HG03097 (cell line): ENCODE results near the gene HOXA9.

Source experiments
- ATAC-seq: cut with Tn5 transposase; IDR thresholded peaks from one replicate; pipeline ENCODE4 v1.9.1; 2021; ENCODE audit not compliant: unreplicated experiment, low FRiP score

The HOXA9 gene

DNA sequence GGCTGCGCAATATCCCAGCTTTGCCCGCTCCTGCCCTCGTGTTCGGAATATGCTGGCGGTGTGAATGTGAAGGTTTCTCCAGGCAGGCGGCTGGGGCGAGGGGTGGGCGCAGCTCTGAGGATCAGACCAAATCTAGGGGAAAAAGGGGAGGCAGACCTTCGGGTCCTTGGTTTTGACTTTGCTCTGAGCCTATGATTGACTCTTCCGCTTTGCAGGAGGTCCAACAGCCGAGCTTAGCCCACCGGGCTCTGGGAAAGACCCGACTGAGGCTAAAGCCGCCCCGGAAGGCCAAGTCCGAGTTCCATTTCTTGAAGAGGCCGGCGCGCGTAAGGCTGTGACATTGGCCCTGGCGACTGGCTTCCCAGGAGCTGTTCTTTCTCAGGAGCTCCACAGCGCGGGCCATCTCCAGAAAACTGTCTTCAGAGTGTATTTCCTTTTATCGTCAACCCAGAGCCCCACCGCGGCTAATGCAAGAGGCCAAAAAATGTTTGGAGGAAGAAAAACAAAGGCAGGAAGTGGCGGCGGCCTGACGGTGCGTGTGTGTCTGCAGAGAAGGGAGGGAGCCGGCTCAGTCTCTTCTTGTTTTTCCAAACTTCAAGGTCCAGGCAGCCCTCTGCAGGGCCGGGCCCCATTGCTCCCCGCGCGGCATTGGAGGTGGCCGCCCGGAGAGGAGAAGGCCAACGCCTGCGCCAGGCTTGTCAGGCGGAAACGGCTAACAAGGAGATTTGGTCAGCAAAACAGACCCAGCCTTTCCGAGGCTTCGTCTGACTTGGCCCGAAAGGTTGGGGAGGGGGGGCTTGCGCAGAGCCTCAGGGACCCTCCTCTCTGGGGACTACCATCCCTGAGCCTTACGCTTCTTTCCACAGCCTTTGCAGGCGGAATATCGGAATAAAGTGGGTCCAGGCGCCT lies 23.3 kb upstream of the HOXA9 start:
- no peak for ATAC-seq

DNA sequence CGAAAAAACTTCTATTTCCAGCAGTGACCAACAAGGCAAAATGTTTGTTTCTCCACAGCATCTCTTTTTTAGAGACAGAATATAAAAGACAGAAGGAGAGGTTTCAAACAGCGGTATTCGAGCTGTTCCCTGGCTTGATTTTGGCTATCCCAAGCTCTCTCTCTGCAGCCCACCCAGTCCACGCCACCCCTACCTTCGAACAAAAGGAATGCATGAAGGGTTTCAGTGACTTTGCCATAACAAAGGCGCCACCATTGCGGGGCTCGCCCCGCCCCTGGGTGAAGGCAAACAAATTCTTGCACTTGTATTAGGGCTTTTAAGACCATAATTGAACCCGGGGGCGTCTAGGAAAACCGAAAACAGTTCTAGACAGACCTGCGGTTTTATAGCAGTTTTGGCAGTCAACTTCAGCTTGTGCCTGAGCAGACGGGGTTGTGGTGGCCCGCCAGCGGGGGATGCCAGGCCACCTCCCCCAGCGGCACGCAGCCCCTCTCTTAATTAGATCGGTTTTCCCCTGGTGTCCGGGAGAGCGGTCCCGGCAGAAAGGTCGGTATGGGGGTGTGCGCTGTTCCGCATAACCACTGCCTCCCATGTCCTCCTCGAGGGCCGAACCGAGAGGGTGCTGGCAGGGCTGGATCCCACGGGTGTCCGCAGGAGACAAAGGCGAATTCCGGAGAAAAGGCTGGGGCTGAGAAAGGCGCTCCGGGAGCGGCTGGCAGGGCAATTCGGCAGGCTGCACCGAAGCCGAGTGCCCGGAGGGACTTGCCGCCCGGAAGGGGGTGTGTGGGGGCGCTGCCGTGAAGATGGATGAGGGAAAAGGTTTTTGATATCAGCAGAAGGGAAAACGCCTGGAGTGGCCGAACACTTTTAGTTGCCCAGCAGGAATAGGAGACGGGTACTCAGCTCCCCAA lies 22.4 kb upstream of the HOXA9 start:
- ATAC-seq: no peak

DNA sequence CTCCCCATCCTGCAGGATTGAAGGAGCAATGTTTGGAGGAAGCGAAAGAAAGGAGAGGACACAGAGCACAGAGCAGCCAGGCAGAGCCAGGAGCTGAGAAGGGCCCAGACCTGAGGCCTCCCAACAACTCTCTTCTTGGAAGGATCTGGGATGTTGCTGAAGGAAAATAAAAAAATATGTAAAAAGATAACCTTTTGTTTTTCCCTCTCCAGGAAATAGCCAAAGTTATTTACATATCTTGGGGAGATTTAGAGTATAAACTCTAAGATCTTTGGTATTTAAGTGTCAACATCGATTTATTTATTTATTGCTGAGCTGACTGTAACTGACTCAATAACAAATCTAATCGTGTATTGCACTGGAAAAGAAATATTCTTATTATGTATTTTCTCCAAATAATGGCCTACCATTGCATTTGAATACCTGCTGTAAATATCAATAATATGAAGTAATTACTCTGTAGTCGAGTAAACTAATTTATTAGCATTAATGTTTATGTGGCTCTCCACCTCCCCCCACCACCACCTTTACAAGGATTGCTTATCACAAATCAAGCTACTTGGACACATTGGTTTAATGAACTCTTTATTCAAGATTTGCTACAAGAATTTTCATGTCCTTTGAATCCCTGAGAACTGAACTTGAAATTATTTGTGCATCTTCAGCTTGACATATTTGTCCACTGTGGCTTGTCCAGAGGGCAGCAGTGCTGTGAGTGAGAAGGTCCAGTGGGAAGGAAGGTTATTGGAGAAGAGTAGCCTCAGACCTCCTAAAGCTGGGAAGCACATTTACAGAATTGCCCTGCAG lies 21.5 kb upstream of the HOXA9 start:
- no peak for ATAC-seq

DNA sequence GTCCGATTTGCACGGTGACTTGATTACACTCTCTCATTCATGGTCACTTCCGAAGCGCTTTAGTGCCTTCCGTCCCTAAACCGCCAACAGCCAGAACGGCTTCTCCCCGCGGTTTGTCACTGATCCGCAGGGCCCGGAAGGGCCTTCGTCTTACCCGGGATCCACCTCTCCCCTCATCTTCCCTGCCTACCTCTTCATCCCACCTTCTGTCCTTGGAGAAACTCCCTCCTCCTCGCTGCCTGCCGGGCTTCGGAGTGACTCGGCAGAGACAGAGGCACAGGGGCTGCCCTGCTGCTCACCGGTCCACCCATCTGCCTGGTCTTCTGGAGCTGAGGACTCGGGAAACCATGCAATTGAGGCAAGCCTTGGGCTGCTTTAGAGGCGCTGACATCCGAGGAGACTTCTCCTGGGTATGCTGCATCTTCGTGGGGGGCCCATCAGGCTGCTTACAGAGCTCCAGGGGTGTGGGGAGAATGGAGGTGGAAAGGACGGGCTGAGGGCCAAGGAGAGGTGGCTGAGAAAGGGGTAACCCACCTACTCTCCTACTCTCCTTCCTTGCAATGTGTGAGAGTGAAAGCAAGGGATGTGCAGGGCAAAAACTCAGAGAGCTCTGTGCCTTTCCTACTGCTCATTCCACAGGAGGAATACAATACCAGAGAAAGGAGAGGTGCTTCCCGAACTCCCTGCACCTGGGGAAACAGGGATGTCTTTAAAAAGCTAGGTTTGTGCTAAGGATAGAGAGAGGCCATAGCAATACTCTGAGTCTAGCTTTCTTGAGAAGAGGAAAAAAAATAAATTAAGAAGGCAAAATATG lies 20.7 kb upstream of the HOXA9 start:
- no peak for ATAC-seq

DNA sequence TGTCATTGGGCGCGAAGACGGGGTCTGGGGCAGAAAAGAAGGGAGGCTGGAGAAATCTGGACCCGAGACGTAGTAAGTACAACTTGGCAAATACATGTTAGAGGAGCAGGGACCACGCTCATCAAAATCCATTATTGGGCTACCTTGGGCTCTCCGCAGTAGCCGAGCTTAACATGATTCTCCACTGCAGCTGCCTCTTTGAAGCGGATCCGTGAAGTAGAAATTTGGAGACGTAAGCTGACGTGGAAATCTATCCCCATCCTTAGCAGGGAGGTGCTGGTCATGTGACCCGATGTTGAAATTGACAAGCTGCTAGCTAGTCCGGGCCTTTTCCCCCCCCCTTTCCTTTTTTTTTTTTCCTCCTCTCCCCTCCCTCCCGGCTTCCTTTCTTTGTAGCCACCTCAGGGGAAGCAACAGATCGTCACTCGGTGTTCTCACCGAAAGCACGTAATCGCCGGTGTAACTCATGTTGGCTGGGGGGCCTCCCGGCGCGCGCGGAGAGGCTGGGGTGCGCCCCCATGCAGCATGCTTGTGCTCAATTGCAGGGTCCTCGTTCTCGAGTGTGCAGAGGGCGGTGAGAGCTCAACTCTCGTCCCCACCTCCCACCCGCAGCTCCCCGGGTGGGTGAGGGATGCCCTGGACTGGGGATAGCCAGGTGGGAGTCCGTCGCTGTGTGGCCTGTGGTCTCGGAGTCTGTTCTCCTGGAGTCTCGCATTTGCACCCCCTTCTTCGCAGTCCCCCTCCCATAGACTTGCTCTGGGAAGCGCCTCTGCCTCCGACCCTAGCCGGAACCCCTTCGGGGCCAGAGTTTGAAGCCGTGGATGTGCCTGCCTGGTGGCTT lies 19.9 kb upstream of the HOXA9 start, which contains the start of gene HOXA11:
HOXA11 (minus strand) TSS at position 220 of the 841 bp plus-strand sequence; CDS start at position 132, 88 bp downstream.
- no peak for ATAC-seq

DNA sequence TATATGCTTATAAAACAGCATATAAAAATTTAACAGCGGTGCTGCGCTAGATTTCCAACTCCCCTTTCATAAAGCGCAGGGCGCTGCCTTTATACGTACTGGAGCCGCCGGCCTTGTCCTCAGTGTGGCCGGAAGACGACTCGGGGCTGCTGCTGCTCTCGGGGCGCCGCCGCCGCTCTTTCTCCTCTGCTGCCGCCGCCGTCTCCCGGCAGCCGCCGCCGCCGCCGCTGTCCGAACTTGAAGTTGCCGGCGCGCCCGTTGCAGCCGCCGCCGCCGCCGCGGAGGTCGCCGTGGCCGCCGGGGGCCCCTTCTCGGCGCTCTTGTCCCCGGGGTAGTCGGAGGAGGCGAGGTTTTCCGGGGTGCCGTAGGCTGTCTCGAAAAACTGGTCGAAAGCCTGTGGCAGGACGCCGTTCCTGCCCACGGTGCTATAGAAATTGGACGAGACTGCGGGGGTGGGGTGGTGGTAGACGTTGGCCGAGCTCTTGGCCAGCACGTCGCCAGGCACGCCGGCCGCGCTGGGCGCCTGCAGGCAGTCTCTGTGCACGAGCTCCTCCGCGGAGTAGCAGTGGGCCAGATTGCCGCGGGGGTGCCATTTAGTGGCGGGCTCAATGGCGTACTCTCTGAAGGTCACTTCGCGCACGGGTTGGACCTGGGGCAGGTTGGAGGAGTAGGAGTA lies 19.1 kb upstream of the HOXA9 start:
- ATAC-seq: no peak

DNA sequence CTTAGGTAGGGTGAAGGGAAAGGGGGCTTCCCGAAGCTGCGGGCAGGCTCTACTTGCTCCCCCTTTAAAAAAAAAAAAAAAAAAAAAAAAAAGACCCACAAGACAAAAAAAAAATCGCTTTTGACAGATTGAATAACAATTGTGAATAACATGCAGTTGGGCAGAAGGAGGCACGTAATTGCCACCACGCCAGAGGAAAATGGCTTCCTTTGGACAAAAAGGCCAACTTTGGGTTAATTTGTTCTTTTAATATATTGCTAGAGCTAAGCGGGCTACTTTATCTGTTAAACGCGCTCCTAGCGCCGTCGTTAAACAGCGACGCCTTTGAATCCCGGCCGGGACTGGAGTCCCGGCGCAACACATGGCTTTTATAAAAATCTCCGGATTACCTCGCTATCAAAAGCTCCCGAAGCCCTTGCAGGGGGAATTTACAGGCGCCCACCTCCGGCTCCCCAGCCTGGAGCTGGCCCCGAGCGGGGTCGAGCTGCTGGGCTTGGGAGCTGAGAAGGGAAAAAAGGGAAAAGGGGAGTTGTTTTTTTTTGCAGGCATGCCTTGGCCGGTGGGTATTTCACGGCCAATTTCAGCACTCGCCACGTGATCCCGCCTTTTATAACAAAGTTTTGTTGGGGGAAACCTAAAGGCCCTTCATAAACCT lies 18.5 kb upstream of the HOXA9 start:
- ATAC-seq: no peak

DNA sequence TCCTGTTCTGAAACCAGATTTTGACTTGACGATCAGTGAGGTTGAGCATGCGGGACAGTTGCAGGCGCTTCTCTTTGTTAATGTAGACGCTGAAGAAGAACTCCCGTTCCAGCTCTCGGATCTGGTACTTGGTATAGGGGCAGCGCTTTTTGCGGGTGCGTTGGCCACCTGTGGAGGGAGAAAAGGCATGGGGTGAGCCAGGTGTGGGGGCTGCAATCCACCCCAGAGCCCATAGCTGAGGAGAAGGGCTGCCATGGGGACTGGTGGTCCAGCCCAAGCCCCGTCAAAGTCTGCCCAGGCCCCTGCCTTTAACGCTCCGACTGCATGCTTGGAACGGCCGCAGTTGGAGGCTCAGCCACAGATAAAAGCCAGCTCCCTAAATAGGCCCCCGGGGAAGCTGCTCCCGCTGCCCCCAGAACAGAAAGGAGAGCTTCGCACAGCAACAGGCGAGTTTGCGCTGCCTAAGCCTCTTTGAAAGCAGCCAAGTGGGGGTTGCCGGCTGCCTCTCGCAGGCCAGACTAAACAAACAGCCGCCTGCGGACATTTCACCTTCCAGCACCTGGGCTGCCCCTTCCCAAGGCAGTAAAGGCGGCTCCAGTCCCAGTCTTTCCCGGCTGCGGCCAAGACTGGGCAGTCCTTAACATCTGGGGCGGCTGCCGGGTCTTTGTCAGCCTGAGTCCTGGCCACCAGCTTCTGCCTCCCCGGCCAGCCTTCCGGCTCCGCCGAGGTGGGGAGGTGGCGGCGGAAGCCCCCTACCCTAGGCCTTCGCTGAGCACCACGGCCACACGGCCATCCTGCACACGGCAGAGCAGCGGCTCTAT lies 17.7 kb upstream of the HOXA9 start:
- ATAC-seq: no peak

DNA sequence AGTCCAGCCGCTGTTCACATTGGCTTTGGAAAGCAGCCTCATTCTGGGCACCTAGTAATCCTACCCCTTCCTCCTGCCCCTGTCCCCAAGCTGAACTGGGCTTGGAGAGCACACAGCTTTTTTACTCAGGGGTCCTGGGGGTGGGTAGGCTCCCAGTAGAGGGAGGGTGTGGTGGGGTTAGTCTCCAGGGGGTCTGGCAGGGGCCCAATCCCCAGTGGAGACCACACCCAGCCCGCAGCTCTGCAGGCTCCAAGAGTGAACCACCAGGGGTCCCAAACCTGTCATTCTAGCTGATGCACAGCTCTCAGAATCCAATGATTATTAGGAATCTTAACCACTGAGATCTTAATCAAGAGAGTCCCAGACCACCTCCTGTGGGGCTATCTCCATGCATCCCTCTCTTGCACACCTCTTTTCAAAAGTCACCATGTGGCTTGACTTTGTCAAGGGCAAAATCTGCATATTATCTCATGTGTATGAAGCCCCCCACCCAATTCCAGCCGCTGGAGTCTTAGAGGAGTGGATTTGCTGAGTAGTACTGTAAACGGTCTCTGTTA lies 17.0 kb upstream of the HOXA9 start:
- ATAC-seq: no peak

DNA sequence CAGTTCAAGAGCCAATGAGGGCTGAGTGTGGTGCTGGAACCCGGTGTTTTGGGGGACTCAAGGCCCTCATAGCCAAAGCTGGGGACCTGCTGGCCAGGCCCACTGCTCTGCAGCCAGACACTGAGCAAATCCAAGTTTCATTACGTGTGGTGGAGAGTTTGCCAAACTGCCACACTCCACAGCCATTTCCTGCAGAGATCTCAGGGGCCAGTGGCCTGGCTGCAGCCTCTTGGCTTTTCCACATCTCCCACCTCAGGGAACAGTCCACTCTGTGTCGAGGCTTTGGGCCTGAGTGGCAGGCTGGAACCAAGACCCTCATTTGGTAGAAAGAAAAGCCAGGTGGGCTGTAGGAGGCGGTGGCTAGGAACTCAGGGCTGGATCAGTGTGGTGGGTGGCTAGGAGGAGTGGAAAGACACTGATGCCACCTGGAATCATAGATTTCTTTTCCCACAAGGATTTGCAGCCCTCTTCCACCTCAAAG lies 16.5 kb upstream of the HOXA9 start:
- no peak for ATAC-seq

DNA sequence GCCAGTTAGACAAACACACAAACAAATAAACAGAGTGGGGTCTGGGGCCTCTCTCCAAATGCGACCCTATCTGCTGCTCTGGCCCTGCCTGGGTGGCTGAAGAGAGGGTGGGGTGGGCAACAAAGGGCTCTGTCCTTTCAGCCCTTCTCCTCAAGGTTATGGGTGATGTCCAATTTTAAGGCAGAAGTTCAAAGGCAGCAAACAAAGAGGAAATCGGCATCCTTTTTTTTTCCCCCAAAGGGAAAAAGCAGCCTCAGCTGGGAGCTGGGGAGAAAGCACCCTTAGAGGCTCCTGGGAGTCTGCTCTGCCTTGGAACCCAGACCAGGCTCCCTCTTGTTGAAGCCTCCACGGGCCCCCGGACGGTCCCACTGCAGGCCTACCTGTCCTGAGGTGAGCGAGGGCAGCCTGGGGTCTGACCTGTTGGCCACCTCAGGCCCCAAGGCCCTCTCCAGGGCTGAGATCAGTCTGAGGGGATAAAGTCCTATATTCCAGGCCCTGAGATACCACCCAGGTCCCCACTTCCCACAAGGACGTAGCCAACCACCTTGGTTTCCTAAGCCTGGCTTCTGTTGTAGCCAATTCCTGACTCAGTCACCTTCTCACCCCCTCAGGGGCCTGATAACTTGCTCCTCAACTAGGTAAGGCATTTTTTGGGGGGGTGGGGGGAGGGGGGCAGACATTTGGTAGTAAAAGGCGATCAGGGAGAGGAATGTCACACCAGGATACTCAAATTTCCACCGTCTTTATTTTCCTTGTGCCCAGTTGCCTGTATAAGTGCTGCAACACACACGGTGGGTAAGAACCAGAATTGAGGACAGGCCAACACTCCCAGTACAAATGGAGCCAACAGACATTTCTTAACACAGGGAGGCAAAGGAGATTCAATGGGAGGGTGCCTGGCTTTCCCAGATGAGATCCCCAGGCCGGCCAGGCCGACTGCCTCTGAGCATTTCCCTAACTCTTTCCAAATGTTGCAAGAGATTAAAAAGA lies 15.4 kb upstream of the HOXA9 start:
- no peak for ATAC-seq

DNA sequence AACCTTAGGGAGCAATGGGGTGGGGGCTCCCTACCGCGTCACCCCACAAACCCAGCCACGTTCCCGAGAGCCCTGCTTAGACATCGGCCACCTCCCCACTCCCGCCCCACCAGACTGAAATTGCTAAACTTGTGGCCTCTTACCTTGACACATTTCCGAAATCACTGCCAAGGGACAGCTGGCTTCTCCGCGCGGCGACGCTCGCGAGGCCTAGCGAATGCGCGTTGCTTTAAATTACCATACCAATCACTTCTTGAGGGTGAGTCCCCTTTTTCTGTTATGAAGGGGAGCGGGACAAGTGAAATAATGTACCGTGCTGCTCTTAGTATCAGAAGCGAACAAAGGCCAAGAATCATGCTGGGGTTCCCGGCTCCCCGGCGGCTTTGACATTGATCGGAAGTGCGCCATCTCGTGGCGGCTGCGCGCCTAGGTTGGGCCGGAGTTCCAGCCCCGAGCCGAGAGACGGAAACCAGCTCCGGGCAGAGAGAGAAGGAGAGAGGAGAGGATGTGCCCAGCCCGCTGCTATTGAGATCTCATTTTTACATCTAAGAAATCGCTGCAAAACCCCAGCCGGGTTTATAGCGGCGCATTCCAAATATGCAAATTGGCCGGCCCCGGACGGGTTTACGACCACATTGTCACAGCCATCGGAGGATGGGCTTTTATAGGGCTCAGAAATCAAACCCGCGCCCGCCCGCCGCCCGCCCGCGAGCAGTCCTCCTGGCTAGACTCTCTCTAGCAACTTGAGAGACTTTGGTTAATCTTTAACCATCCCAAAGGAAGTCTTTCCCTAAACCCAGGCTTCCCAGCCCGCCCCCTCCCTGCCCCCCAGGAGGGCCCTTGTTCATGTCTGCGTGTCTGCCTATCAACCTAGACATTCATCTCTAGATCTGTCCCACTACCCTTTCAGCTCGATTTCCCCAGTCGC lies 14.4 kb upstream of the HOXA9 start:
- no peak for ATAC-seq

DNA sequence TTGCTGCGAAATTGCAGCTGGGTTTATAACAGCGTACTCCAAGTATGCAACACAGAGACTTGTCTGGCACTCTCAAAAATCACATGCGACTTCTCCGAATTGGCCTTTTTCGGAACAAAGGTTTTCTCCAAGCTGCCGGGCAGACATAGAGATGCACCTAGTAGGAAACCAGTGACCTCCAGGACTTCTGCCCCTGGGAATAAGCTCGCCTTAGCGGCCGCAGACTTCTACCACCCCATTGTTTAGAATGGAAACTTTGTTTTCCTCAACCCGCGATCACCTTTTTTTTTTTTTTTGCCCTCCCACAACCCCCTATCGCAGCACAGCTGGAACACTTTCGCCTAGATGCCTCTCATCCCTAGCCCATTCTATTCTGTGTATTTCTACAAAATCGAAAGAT lies 13.7 kb upstream of the HOXA9 start:
- no peak for ATAC-seq

DNA sequence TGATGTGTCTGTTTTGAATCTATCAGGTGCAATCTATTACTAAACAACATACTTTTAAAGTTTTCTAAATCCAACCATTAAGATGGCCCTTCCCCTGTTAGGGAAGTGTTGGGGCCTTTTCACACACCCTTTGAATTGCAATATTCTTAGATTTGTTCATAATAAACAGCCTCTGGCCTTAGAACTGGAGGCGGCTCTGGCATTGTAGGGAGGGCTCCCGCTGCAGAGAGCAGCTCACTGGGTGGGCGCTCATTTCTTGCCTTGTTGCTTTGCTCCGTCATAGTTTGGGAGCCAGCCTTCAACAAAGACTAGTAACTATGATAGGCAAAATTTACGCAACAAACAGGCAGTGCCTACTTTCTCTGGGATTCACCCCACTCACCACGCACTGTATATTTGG lies 13.0 kb upstream of the HOXA9 start:
- no peak for ATAC-seq
